ENCODE measurements around the gene PPP2R5D.
"Not testable (repeated sequence)": the region's sequence is repeated elsewhere in the genome, so short reads cannot be mapped to it uniquely, and the experiment has no call there.

The PPP2R5D gene

GRCh38 chr6:42939810-42940167, 44.6 kb upstream of the PPP2R5D start:
- peaks cover 11% of the 10 kb centered on the region for H3K79me2 ChIP-seq (ENCODE audit: low read length)
- no peak overlapping the region for H3K9ac ChIP-seq (ENCODE audit: low read length)
- H4K20me1 ChIP-seq (ENCODE audit: insufficient read depth, low read length) = no peaks in the 10 kb centered on the region
- no peaks in the 10 kb centered on the region for H3K27me3 ChIP-seq (replicated peaks; ENCODE audit: insufficient read depth, low read length)
- H3F3A ChIP-seq (ENCODE audit: insufficient read depth, low read length) = no peaks in the 10 kb centered on the region
- H2AFZ ChIP-seq (ENCODE audit: low read length) = no peak overlapping the region
- no peak for TF ChIP-seq EZH2phosphoT487 (IDR thresholded peaks at IDR 0.05; ENCODE audit: low read length)
- TF ChIP-seq EZH2 (optimal IDR thresholded peaks at IDR 0.05; ENCODE audit: low read depth, low read length) = no peak
- TF ChIP-seq CTCF (IDR thresholded peaks at IDR 0.05; ENCODE audit: low read length) = no peak
- no peak overlapping the region for H3K4me2 ChIP-seq (ENCODE audit: low read depth, low read length)
- DNase-seq = no peak
- no peaks in the 10 kb centered on the region for H3K9me3 ChIP-seq (replicated peaks; ENCODE audit: insufficient read depth, low read length)
- no peak overlapping the region for H3K4me3 ChIP-seq (ENCODE audit: low read length)
- H3K36me3 ChIP-seq (replicated peaks; ENCODE audit: insufficient read depth, low read length) = no peaks in the 10 kb centered on the region
- H3K9me2 ChIP-seq (replicated peaks; ENCODE audit: insufficient read depth, low read length) = no peaks in the 10 kb centered on the region
- no peak overlapping the region for H3K27ac ChIP-seq (ENCODE audit: low read length)
- no peaks in the 10 kb centered on the region for H3K4me1 ChIP-seq (ENCODE audit: low read length)

- Histone ChIP-seq H3K4me1 (ENCODE audit: low read length) (no peaks in the 10 kb centered on the region), H4K20me1 (ENCODE audit: insufficient read depth, low read length) (no peaks in the 10 kb centered on the region), H3K27ac (ENCODE audit: low read length) (no peak overlapping the region), H3K9ac (ENCODE audit: low read length) (no peak overlapping the region), H3K9me2 (replicated peaks; ENCODE audit: insufficient read depth, low read length) (no peaks in the 10 kb centered on the region), H3F3A (ENCODE audit: insufficient read depth, low read length) (no peaks in the 10 kb centered on the region), H3K36me3 (replicated peaks; ENCODE audit: insufficient read depth, low read length) (no peaks in the 10 kb centered on the region), H3K4me2 (ENCODE audit: low read depth, low read length) (no peak overlapping the region), H3K79me2 (ENCODE audit: low read length) (peaks cover 7% of the 10 kb centered on the region), H3K27me3 (replicated peaks; ENCODE audit: insufficient read depth, low read length) (no peaks in the 10 kb centered on the region), H2AFZ (ENCODE audit: low read length) (no peak overlapping the region), H3K9me3 (replicated peaks; ENCODE audit: insufficient read depth, low read length) (no peaks in the 10 kb centered on the region), H3K4me3 (ENCODE audit: low read length) (no peak overlapping the region)
- DNase-seq = no peak
- TF ChIP-seq CTCF (IDR thresholded peaks at IDR 0.05; ENCODE audit: low read length) (no peak), EZH2phosphoT487 (IDR thresholded peaks at IDR 0.05; ENCODE audit: low read length) (no peak), EZH2 (optimal IDR thresholded peaks at IDR 0.05; ENCODE audit: low read depth, low read length) (no peak)
Observed at GRCh38 chr6:42940493-42941045, 43.8 kb upstream of the PPP2R5D start.

- H3K79me2 ChIP-seq (ENCODE audit: low read length); H3K4me1 ChIP-seq (ENCODE audit: low read length); H3K9me3 ChIP-seq (replicated peaks; ENCODE audit: insufficient read depth, low read length); H3F3A ChIP-seq (ENCODE audit: insufficient read depth, low read length); DNase-seq; H3K4me3 ChIP-seq (ENCODE audit: low read length); H3K9me2 ChIP-seq (replicated peaks; ENCODE audit: insufficient read depth, low read length); H4K20me1 ChIP-seq (ENCODE audit: insufficient read depth, low read length); H3K27me3 ChIP-seq (replicated peaks; ENCODE audit: insufficient read depth, low read length); H3K36me3 ChIP-seq (replicated peaks; ENCODE audit: insufficient read depth, low read length); H3K27ac ChIP-seq (ENCODE audit: low read length); H3K4me2 ChIP-seq (ENCODE audit: low read depth, low read length); H2AFZ ChIP-seq (ENCODE audit: low read length); H3K9ac ChIP-seq (ENCODE audit: low read length): not testable (repeated sequence)
Observed at GRCh38 chr6:42941356-42941755, 43.0 kb upstream of the PPP2R5D start.

GRCh38 chr6:42942444-42942843, 41.9 kb upstream of the PPP2R5D start:
- no peak for DNase-seq
- no peaks in the 10 kb centered on the region for H3F3A ChIP-seq (ENCODE audit: insufficient read depth, low read length)
- H3K9ac ChIP-seq (ENCODE audit: low read length) = no peak overlapping the region
- H3K4me3 ChIP-seq (ENCODE audit: low read length) = no peak overlapping the region
- no peak for TF ChIP-seq EZH2phosphoT487 (IDR thresholded peaks at IDR 0.05; ENCODE audit: low read length)
- TF ChIP-seq EZH2 (optimal IDR thresholded peaks at IDR 0.05; ENCODE audit: low read depth, low read length) = no peak
- TF ChIP-seq CTCF (IDR thresholded peaks at IDR 0.05; ENCODE audit: low read length) = no peak
- no peaks in the 10 kb centered on the region for H3K27me3 ChIP-seq (replicated peaks; ENCODE audit: insufficient read depth, low read length)
- H3K9me3 ChIP-seq (replicated peaks; ENCODE audit: insufficient read depth, low read length) = no peaks in the 10 kb centered on the region
- H3K27ac ChIP-seq (ENCODE audit: low read length) = no peak overlapping the region
- no peaks in the 10 kb centered on the region for H3K36me3 ChIP-seq (replicated peaks; ENCODE audit: insufficient read depth, low read length)
- H2AFZ ChIP-seq (ENCODE audit: low read length) = no peak overlapping the region
- H3K4me2 ChIP-seq (ENCODE audit: low read depth, low read length) = no peak overlapping the region
- H4K20me1 ChIP-seq (ENCODE audit: insufficient read depth, low read length) = no peaks in the 10 kb centered on the region
- H3K9me2 ChIP-seq (replicated peaks; ENCODE audit: insufficient read depth, low read length) = no peaks in the 10 kb centered on the region
- H3K79me2 ChIP-seq (ENCODE audit: low read length) = no peaks in the 10 kb centered on the region
- H3K4me1 ChIP-seq (ENCODE audit: low read length) = no peaks in the 10 kb centered on the region

Measured in MM.1S (cell line).